GM19043 (cell line): ENCODE measurements around the gene RTP5.
"Not testable (repeated sequence)": the region's sequence is repeated elsewhere in the genome, so short reads cannot be mapped to it uniquely, and the experiment has no call there.

ENCODE experiments used
- ATAC-seq: cut with Tn5 transposase; IDR thresholded peaks from one replicate; pipeline ENCODE4 v1.9.1; 2021; ENCODE audit warnings: low read depth; ENCODE audit not compliant: unreplicated experiment

Gene RTP5

DNA sequence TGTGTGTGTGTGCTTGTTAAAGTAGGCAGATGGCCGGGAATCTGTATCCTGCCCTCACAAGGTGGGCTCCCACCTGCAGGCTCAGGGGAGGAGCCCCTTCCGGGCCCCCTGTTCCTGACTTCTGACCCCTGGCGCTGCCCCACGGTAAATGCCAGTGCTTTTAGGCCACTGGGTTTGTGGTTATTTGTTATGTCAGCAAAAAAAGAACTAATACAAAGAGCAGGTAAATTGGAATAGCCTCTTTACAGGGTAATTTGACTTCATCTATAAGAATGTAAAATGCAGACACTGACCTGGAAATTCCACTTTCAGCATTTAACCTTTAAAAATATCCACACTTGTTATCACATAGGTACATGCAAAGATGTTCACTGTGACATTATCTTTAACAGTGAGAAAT lies 44.2 kb downstream of the RTP5 start:
- no peak for ATAC-seq

DNA sequence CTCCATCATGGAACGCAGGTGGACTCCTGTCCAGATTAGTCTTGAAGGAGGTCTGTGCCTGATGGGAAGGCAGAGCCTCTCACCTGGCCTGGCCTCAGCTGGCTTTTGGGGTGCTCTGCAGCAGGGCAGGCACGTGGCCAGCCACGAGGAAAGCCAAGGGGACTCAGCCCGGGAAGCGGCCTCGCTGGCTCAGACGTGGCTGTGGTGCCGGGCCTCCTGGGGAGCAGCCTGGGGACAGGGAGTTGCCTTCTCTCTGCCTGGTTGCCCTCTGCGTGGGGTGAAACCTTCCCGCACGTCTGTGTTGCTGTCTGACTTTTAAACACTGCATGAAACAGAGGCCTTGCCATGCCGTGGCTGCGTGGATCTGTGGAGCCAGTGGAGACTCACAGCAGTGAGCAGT lies 45.0 kb downstream of the RTP5 start:
- no peak for ATAC-seq

DNA sequence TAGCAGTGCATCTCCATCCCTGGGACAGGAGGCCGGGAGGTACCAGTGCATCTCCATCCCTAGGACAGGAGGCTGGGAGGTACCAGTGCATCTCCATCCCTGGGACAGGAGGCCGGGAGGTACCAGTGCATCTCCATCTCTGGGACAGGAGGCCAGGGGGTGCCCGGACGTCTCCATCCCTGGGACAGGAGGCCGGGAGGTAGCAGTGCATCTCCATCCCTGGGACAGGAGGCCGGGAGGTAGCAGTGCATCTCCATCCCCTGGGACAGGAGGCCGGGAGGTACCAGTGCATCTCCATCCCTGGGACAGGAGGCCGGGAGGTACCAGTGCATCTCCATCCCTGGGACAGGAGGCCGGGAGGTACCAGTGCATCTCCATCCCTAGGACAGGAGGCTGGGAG lies 52.1 kb downstream of the RTP5 start:
- not testable (repeated sequence) for ATAC-seq

DNA sequence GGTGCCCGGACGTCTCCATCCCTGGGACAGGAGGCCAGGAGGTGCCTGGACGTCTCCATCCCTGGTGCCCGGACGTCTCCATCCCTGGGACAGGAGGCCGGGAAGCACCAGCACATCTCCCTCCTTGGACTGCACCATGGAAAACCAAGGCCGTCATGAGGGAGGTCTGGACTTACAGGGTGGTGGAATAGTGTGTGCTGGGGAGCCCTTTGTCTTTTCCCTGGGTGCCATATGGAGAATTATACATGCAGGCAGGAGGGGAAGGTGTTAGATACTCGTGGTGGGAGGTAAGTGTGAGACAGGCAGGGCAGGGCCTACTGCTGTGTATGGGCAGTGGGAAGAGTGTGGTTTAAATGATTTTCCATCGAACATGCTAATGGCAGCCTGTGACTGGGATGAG lies 52.9 kb downstream of the RTP5 start:
- no peak for ATAC-seq

DNA sequence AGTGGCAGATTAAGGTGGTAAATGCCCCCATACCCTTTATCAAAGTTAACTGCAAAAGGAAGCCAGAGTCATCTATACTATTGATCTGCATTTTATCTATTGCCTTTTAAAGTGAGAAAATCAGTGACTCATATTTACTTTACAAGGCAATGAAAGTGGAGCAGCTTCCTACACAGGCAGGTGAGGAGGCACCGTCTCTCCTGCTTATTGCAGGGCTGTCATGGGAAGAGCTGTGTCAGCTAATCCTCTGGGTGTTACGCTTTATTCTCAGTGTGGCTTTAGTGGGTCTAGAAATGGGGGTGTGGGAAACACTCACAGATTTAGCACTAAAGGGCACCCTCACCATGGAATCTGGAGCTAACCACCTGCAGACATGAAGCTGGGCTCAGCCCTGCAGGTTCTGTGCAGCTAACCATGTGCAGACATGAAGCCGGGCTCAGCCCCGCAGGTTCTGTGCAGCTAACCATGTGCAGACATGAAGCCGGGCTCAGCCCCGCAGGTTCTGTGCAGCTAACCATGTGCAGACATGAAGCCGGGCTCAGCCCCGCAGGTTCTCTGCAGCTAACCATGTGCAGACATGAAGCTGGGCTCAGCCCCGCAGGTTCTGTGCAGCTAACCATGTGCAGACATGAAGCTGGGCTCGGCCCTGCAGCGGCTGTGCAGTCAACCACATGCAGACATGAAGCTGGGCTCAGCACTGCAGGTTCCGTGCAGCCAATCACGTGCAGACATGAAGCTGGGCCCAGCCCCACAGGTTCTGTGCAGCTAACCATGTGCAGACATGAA lies 53.5 kb downstream of the RTP5 start:
- not testable (repeated sequence) for ATAC-seq
